NK-92 treated with Interleukin-12 subunit alpha and Interleukin-12 subunit beta, amount 100 ng/mL, for 24 hours (cell line): ENCODE measurements around the gene SDR9C7.
"Not testable (repeated sequence)": the region's sequence is repeated elsewhere in the genome, so short reads cannot be mapped to it uniquely, and the experiment has no call there.

Source experiments
- DNase-seq: peaks from one replicate; lab custom pipeline; 2025; lab: John Stamatoyannopoulos, UW

SDR9C7 gene

DNA sequence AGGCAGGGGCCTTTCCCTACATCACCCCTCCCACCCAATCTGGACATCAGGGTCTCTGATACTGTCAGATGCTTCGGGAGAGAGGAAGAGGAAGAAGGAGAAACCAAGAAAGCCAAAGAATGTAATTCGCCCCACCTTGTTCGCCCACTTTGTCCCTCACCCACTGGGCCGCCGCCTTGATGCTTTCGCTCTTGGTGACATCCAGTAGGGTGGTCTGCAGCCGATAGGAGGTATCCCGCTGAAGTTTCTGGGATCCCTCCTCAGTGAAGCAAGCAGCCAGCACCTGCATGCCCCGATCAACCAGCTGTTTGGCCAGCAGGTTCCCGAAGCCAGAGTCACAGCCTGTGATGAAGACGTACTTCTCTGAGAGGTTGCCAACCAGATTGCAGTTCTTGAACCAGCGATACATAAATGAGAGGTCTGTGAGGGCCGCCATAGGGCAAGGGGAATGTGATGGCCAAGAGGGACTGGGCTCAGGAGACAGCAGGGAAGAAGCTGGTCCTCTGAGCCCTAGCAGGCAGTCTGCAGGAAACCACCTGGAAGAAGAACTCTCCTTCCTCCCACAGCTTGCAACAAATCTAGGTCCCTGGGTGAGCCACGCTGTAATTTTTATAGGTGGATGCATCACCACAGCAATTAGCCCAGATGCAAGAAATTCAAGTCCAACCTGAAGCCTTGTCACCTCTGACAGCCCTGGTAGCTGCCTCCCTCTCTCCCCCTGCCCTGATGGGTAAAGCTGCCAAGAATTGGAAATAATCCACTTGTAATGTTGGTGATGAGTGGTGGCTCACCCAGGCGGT, at the start of gene SDR9C7:
Gene SDR9C7 (minus strand): TSS at position 583 of the 800 bp plus-strand sequence. CDS start 147 bp downstream, at position 436.
- no peak for DNase-seq

DNA sequence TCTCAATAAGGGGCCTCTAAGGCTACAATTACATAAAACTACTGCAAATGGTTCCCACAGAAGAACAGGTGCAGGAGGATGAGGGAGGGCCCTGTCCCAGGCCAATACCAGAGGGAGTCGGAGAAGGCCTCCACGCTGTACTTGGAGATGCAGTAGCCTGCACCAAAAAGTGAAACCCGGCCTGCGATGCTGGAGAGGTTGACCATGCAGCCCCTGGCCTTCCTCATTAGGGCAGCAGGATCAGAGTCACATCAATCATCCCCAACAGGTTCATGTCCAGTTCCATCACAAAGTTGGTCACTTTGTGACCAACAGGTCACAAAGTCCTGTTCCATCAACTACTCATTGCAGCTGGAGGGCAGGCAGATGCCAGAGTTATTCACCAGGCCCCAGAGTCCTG, 49.2 kb upstream of the SDR9C7 start:
- no peak for DNase-seq

DNA sequence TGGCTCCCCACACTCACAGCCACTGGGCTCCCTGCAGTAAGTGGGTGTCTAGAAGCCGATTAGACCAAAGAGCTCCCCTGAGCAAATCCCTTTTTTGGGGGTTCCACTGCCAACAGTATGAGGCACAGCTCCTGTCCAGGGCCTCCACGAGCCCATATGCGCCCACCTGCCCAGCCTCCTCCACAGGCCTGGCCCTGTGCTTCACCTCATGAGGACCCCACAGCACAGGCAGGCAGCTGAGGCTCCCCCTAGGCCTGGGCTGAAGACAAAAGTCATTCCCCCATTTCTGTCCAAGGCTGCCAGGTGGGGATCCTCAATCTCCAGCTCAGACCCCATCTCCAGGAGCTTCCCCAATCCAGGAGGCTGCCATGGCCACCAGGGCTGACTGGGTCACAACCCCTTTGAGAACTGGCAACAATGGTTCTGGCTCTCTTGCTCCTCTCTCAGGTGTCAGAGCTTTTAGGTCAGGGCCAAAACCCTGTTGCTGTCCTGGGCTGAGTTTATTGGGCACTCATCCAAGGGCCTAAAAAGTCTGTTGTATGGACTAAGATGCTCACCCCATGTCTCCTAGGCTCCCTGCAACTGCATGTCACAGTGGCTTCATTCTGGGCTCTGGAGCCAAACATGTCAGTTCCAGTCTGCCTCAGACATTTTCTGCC, 48.5 kb upstream of the SDR9C7 start:
- DNase-seq: not testable (repeated sequence)

DNA sequence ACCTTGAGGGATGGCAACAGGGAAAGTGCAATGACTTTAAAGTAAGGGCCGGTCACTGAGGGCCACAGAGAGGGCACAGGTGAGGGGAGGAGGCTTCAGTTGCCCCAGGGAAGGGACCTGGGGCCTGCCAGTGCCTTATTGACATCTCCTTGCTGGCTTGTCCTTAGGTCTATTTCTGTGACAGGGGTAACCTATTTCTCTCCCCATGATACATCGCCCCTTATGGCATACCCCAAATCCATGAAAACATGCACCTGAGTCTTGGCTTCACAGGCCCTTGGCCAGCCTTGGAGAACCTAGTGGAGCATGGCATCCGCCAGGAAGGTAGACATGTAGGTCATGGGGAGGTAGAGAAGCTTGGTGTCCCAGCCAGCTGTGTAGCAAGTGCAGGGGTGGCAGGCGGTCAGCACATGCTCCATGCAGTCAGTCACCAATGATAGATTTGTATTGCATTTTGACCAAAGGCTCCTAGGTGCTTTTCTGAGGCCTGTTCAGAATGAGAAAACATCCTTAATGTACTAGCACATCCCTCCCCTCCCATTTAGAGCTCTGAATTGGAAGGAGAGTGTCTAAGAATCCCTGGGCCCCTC, 46.8 kb upstream of the SDR9C7 start:
- no peak for DNase-seq

DNA sequence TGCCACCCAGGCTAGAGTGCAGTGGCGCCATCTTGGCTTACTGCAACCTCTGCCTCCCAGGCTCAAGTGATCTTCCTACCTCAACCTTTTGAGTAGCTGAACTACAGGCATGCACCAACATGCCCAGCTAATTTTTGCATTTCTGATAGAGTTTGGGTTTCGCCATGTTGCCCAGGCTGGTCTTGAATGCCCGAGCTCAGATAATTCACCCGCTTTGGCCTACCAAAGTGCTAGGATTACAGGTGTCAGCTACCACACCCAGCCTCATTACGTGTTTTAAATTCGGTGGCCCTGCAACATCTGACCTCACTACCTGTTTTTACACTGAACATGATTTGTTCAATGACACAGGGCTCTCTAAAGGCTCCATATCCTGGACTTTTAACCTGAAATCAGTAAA, 46.1 kb upstream of the SDR9C7 start:
- no peak for DNase-seq

DNA sequence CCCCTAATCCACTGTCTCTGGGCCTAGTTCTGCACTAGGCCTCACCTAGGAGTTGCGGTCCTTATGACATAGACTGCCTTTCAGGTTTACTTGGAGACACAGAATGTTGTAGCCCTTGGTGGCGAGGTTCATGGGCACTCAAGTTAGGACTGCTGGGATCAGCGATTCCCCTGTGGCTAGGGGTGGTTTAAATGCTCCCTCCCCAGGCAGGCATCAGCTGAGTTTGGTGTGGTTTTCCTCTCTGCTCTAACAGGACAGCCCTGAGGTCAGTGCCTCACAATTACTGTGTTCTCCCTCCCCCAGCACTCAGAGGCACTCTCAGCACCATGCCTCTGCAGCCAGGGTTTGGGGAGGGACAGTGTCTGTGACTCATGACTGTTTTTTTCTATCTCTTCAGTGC, 45.4 kb upstream of the SDR9C7 start:
- DNase-seq: no peak

DNA sequence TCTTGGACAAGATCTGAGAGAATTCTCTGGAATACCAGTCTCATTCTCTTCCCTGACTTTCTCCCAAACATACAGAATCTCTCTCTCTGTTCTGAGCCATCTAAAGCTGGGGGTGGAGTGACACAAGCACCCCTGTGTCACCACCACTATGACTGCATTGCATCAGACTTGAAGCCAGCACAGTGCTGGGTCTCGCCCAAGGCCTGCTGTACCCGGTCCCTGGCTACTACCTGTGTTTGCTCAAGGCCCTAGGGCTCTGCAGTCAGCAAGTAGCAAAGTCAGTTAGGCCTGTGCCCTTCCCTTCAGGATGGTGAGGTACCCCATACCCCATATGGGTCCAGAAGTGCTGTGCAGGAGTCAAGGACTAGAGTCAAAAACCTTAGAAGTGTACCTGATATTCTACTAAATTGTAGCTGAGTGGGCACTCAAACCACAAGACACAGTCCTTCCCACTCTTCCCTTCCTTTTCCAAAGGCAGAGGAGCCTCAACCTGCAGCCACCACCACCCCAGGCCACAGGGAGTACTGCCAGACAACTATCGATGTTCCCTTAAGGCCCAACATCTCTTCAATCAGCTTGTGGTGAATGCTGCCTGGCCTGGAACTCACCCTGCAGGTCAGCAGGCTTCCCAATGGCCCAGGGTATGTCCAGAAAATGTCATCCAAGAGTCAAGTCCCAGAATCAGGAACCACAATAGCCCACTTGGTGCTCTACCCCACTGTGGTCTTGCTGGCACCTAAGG, 44.4 kb upstream of the SDR9C7 start:
- DNase-seq: no peak

DNA sequence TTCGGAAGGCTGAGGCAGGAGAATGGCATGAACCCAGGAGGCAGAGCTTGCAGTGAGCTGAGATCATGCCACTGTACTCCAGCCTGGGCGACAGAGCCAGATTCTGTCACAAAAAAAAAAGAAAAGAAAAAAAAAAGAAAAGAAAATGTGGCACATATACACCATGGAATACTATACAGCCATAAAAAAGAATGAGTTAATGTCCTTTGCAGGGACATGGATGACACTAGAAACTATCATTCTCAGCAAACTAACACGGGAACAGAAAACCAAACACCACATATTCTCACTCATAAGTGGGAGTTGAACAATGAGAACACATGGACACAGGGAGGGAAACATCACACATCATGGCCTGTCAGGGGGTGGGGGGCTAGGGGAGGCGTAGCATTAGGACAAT, 43.2 kb upstream of the SDR9C7 start:
- DNase-seq: not testable (repeated sequence)

DNA sequence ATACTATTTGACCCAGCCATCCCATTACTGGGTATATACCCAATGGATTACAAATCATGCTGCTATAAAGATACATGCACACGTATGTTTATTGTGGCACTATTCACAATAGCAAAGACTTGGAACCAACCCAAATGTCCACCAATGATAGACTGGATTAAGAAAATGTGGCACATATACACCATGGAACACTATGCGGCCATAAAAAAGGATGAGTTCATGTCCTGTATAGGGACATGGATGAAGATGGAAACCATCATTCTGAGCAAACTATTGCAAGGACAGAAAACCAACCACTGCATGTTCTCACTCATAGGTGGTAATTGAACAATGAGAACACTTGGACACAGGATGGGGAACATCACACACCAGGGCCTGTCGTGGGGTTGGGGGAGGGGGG, 40.0 kb upstream of the SDR9C7 start:
- not testable (repeated sequence) for DNase-seq

DNA sequence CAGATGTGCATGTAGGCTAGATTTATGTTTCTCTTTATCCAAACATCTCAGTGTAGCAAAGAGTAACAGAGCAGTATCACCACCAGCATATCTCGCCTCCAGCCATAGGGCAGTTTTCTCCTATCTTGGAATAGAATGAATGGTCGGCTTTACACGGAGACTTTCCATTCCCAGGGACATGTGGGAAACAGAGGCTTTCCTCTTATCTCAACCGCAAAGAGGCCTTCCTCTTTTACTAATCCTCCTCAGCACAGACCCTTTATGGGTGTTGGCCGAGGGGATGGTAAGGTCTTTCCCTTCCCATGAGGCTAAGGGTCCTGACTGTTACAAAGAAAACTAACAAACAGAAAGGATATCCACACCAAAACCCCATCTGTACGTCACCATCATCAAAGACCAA, 34.7 kb upstream of the SDR9C7 start:
- not testable (repeated sequence) for DNase-seq

DNA sequence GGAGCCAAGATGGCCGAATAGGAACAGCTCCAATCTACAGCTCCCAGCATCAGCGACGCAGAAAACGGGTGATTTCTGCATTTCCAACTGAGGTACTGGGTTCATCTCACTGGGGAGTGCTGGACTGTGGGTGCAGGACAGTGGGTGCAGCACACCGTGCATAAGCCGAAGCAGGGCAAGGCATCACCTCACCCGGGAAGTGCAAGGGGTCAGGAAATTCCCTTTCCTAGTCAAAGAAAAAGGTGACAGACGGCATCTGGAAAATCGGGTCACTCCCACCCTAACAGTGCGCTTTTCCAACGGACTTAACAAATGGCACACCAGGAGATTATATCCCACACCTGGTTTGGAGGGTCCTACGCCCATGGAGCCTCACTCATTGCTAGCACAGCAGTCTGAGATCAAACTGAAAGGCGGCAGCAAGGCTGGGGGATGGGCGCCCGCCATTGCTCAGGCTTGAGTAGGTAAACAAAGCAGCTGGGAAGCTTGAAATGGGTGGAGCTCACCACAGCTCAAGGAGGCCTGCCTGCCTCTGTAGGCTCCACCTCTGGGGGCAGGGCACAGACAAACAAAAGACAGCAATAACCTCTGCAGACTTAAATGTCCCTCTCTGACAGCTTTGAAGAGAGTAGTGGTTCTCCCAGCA, 31.9 kb upstream of the SDR9C7 start:
- DNase-seq: not testable (repeated sequence)

DNA sequence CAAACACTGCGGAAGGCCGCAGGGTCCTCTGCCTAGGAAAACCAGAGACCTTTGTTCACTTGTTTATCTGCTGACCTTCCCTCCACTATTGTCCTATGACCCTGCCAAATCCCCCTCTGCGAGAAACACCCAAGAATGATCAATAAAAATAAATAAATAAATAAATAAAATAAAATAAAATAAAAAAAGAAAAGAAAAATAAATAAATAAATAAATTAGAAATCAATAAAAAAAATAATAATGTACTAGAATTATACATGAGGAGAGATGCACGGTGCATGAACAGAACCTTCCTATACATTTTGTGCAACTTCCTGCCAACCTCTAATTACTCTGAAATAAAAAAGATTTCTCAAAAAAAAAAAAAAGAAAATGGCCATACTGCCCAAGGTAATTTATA, 30.9 kb upstream of the SDR9C7 start:
- DNase-seq: not testable (repeated sequence)

DNA sequence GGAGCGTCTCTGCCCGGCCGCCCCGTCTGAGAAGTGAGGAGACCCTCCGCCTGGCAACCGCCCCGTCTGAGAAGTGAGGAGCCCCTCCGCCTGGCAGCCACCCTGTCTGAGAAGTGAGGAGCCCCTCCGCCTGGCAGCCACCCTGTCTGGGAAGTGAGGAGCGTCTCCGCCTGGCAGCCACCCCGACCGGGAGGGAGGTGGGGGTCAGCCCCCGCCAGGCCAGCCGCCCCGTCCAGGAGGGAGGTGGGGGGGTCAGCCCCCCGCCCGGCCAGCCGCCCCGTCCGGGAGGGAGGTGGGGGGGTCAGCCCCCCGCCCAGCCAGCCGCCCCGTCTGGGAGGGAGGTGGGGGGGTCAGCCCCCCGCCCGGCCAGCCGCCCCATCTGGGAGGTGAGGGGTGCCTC, 29.3 kb upstream of the SDR9C7 start:
- not testable (repeated sequence) for DNase-seq

DNA sequence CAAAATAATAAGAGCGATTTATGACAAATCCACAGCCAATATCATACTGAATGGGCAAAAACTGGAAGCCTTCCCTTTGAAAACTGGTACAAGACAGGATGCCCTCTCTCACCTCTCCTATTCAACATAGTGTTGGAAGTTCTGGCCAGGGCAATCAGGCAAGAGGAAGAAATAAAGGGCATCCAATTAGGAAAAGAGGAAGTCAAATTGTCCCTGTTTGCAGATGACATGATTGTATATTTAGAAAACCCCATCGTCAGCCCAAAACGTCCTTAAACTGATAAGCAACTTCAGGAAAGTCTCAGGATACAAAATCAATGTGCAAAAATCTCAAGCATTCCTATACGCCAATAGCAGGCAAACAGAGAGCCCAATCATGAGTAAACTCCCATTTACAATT, 28.0 kb upstream of the SDR9C7 start:
- not testable (repeated sequence) for DNase-seq

DNA sequence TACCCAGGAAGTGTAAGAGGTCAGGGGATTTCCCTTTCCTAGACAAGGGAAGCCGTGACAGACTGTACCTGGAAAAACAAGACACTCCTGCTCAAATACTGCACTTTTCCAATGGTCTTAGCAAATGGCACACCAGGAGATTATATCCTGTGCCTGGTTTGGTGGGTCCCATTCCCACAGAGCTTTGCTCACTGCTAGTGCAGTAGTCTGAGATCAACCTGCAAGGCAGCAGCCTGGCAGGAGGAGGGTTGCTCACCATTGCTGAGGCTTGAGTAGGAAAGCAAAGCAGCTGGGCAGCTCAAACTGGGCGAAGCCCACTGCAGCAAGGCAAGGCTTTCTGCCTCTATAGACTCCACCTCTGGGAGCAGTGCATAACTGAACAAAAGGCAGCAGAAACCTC, 24.2 kb upstream of the SDR9C7 start:
- no peak for DNase-seq

DNA sequence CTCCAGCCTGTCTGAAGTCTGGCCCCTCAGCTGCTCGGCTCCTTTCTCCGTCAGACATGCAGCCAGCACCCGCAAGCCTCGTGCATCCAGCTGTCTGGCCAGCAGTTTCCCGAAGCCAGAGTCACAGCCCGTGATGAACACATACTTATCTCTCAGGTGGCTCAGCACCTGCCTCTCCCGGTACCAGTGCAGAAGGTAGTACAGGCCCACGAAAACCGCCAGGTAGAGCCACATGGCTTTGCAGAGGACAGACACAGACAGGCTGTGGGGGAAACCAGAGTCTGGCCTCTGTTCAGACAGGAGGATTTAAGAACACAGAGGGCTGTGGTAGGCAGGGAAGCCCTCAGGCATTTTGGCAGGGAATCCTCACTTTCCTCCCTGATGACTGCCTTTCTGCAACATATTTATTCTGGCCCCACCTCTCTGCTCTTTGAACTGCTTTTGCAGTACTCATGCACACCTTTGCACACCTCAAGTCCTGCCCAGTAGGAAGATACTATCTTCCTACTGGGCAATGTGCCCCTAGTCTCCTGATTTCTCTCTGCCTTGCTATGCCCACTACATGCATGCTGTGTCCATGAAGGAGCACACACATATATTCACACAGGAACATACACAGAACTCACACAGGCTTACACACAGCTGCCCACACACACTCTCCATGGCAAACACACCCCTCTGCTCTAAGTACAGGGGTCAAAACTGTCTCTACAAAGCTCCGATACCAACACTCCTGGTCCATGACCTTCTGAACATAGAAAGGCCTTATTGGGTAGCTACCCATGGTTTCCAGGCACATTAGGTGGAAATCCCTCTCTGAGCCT, 23.2 kb upstream of the SDR9C7 start, which contains the start of gene RDH16:
Gene RDH16 (minus strand): TSS at position 380 of the 824 bp plus-strand sequence. CDS start 146 bp downstream, at position 234.
- DNase-seq: no peak

DNA sequence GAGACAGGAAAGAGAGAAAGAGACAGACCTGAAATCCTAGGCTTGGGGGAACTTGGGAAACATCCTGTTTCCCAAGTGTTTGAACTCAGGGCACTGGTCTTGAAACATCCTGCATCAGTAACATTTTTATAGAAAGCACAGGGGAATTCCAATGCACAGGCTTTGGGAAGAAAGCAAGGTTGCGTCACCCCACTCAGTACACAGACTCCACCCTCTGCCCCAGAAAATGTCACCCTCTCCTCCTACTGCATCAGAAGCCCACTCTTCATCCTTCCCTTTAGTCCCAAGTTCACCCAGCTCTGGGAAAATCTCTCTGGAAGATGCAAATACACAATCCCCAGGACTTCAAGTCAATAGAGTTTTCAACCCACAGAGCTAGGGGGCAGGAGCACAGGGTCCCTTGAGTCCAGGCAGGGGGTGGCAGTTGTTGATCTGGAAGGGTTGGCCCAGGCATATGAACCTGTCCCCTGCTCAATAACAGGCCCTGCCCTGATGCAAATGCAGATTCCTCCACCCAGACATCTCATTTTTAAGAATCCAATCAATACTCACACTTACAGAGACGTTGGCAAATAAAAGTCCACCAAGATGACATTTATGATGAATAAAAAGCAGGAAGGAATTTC, 21.5 kb upstream of the SDR9C7 start:
- DNase-seq: no peak

DNA sequence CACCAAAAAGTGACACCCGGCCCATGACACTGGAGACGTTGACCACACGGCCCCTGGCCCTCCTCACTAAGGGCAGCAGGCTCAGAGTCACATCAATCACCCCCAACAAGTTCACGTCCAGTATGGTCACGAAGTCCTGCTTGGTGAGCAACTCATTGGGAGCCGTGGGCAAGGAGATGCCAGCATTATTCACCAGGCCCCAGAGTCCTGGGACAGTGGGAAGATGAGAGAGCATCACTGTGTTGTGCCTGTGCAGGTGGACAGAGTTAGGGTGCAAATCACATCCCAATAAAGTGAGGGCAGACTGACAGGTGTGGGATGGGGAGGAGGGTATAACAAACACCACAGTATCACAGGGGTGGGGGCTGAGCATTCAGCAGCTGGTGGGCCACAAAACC, 20.7 kb upstream of the SDR9C7 start:
- DNase-seq: no peak

DNA sequence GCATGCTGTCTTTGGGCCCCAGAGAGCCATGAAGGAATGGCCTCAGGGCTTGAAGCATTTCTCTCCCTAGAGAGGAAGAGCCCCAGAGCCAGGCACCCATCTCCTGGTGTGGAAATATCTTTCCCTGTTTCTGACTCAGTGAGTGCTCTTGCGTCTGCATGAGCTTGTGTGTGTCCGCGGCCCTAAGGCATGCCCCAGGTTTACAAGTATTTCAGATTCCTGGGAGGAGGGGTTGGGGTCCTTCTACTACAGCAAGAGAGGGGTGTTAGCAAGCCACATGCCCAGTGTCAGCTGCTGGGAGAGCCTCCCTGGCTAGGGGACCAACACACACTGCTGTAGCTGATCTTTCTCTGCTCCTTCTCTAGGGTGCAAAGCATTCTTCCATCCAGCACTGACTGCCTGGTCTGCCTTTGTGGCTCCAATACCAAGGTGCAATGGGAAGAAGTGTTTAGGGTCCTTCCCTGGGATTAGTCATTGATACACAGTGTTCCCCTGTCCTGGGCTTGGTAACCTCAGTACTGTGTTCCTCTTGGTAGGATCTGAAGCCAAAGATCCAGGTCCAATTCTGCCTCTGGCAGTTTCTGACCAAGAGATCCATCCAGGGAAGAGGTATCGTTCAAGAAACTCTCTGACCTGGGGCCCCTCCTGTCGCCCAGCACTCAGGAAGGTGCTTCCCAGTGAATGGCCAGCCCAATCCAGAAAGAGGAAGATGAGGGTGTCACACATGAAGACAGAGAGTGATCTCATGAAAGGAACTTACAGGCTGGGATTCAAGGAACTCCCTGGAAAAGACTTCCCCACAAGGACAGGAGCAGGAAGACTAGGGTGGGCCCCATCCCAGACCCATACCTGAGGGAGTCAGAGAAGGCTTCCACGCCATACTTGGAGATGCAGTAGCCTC, 20.1 kb upstream of the SDR9C7 start:
- no peak for DNase-seq
